Testis (tissue), 3 donors: ENCODE data around the gene THSD7A. TPM values are rescaled to one million over a fixed set of nuclear protein-coding genes. Genes with fewer than 3 reads are reported as not detected.

Source experiments
- DNase-seq: peaks from one replicate; pipeline ENCODE4 v3.0.0-alpha.2; 2019
- H3K27ac ChIP-seq, 2 donors: fragments of 200-600 bp; sonication (generic); one replicate each; pipeline ENCODE4 v1.5.1; 2019
- H3K27me3 ChIP-seq: fragments of 200-600 bp; sonication (generic); one replicate; pipeline ENCODE4 v1.5.1; 2019
- H3K36me3 ChIP-seq: fragments of 200-600 bp; sonication (generic); one replicate; pipeline ENCODE4 v1.5.1; 2017; ENCODE audit warnings: low read depth; ENCODE audit errors: missing control alignments
- H3K4me1 ChIP-seq: fragments of 200-600 bp; sonication (generic); one replicate; pipeline ENCODE4 v1.5.1; 2019
- H3K4me3 ChIP-seq, 2 donors: fragments of 200-600 bp; sonication (generic); one replicate each; pipeline ENCODE4 v1.5.1; 2017 to 2019
- H3K9me3 ChIP-seq: fragments of 200-600 bp; sonication (generic); one replicate; pipeline ENCODE4 v1.5.1; 2017
- POLR2A ChIP-seq: fragments of 450-650 bp; IDR thresholded peaks from one replicate; pipeline ENCODE4 v1.6.1; 2017; ENCODE audit warnings: antibody characterized with exemption, mild to moderate bottlenecking, moderate library complexity
- WGBS, 2 donors: methylation state at CpG; one replicate each; pipeline ENCODE4 v1.1.5; 2018; 5-methylcytosine and 5-hydroxymethylcytosine counted together
- intact Hi-C: fragments of 100-400 bp; cut with DNase I; formaldehyde crosslinking; loops from one replicate; pipeline ENCODE4 v1.15.1; 2023; ENCODE audit warnings: low total_unique reads
- polyA plus RNA-seq: library from polyadenylated mRNA; stranded (reverse); fragments of 350-450 nt; fragmentation: Illumina TruSeq; extraction: RNeasy Lipid Tissue Mini Kit (QIAGEN cat#74804); gene quantifications from one replicate; pipeline ENCODE4 v1.2.3, GENCODE V29; 2014; ENCODE audit warnings: low read depth, low replicate concordance; ENCODE audit not compliant: insufficient read depth
- total RNA-seq, 2 donors: library from RNA; depleted of rRNA; stranded (reverse); fragments of >200 nt; gene quantifications; one replicate each; pipeline ENCODE4 v1.2.3, GENCODE V29; 2016
- TF ChIP-seq, protein P1 (sequence below), 3 experiments: fragments of 450-650 bp in 2 of 3; fragments of 200-600 bp in 1 of 3; sonication (generic) in 1 of 3; IDR thresholded peaks; one replicate each; pipeline ENCODE4 v1.5.1; 2016 to 2019; ENCODE audit warnings: antibody characterized with exemption in 3 of 3, mild to moderate bottlenecking in 2 of 3, moderate library complexity in 1 of 3

The THSD7A gene
- total and polyA plus RNA-seq, 3 donors from 2014 or later = 1.6 to 7.0 (median 6.8) TPM

DNA sequence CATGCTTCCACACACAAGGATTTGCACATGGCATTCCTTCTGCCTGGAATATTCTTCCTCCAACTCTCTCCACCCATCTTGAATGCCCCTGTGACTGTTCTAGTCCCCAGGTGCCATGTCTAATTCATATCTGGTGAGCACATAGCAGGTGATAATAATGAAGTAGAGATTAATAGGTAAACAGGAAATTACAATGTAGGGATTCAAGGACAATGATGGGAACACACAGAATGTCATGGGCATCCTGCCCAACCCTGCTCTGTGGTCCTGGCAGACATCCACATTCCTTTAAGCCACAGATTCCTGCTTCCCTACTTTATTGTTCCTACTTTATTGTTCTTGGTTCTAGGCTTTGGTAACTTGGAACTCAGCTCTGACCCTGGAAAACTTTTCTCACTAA is 115.8 kb downstream of the THSD7A start:
- intact Hi-C loops = no loop called here
- Histone ChIP-seq H3K36me3 (no peaks in the 10 kb centered on the region), H3K27ac (no peak overlapping the region), H3K4me3 (no peak overlapping the region), H3K27me3 (no peaks in the 10 kb centered on the region), H3K4me1 (no peaks in the 10 kb centered on the region), H3K9me3 (no peaks in the 10 kb centered on the region)
- DNase-seq = peak; percentile 23
- TF ChIP-seq, protein P1, sequence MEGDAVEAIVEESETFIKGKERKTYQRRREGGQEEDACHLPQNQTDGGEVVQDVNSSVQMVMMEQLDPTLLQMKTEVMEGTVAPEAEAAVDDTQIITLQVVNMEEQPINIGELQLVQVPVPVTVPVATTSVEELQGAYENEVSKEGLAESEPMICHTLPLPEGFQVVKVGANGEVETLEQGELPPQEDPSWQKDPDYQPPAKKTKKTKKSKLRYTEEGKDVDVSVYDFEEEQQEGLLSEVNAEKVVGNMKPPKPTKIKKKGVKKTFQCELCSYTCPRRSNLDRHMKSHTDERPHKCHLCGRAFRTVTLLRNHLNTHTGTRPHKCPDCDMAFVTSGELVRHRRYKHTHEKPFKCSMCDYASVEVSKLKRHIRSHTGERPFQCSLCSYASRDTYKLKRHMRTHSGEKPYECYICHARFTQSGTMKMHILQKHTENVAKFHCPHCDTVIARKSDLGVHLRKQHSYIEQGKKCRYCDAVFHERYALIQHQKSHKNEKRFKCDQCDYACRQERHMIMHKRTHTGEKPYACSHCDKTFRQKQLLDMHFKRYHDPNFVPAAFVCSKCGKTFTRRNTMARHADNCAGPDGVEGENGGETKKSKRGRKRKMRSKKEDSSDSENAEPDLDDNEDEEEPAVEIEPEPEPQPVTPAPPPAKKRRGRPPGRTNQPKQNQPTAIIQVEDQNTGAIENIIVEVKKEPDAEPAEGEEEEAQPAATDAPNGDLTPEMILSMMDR (IDR thresholded peaks at IDR 0.05) = no peak
- no peak for TF ChIP-seq POLR2A

DNA sequence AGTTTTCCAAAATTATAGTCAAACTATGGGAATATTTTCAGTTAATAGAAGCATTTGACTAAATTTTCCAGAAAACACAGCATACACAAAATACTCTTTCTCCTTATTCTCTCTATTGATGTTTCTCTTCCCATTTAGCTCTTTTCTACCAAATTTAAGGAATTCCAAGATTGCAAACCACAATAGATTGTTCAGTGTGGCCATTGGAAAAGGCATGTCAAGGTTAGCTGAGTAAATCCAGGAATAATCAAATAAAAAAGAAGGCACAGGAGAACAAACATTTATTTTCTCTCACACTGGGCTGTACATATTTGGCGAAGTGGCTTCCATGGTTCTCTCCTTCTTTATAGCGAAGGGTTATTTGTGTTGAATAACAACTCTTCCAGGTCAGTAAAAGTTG is 117.3 kb downstream of the THSD7A start:
- Histone ChIP-seq H3K9me3 (no peaks in the 10 kb centered on the region), H3K27ac (no peak overlapping the region), H3K36me3 (no peaks in the 10 kb centered on the region), H3K4me3 (no peak overlapping the region), H3K4me1 (no peaks in the 10 kb centered on the region), H3K27me3 (no peaks in the 10 kb centered on the region)
- TF ChIP-seq, protein P1 (IDR thresholded peaks at IDR 0.05) = no peak
- TF ChIP-seq POLR2A = no peak
- intact Hi-C loops = no loop called here
- WGBS, 2 donors = 93 to 95% methylated on average over 2 of the region's 2 CpGs
- DNase-seq = no peak

DNA sequence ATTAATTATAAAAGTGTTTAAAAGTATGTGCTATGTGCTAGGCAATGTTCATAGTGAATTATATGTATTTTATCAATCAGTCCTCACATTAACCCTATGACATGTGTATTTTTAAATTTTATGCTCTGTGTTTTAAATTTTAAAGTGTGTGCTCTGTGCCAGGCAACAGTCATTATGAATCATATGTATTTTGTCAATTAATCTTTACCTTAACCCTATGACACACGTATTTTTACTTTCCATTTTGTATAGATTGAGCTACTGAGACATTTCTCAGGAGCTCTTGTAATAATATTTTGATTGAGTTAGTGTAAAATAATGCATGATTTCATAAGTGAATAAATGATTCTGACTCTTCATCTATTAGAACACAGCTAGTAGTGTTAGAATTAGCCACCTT is 117.8 kb downstream of the THSD7A start:
- no peak overlapping the region for H3K4me3 ChIP-seq
- no peaks in the 10 kb centered on the region for H3K36me3 ChIP-seq
- no peak for DNase-seq
- no peaks in the 10 kb centered on the region for H3K9me3 ChIP-seq
- intact Hi-C loops = no loop called here
- no peak overlapping the region for H3K27ac ChIP-seq
- WGBS, 2 donors = 85 to 87% methylated on average over 1 of the region's 1 CpG
- TF ChIP-seq, protein P1 (IDR thresholded peaks at IDR 0.05) = no peak
- TF ChIP-seq POLR2A = no peak
- no peaks in the 10 kb centered on the region for H3K4me1 ChIP-seq
- no peaks in the 10 kb centered on the region for H3K27me3 ChIP-seq

DNA sequence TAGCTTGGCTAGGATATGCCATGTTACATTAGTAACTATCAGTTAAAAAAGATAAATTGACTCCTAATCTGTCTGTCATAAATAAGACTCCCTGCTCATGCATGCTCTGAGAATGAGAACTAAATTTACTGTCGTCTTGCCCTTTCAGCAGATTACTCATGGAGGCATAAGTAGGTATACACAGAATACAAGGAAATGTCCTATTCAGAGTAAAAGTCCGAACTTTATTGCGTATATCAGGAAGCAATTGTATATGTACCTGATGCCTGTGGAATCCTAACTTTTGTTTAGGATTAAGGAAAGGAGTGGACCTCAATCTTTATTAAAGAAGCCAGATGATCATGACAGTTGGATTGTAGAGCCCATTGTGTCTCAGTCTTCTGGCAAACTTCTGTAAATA is 118.6 kb downstream of the THSD7A start:
- H3K9me3 ChIP-seq = no peaks in the 10 kb centered on the region
- no peaks in the 10 kb centered on the region for H3K36me3 ChIP-seq
- TF ChIP-seq, protein P1 (IDR thresholded peaks at IDR 0.05) = no peak
- TF ChIP-seq POLR2A = no peak
- no peak overlapping the region for H3K4me3 ChIP-seq
- 54 to 55% methylated on average over 3 of the region's 3 CpGs for WGBS, 2 donors
- no peaks in the 10 kb centered on the region for H3K27me3 ChIP-seq
- no peak overlapping the region for H3K27ac ChIP-seq
- DNase-seq = no peak
- intact Hi-C loops = no loop called here
- no peaks in the 10 kb centered on the region for H3K4me1 ChIP-seq

DNA sequence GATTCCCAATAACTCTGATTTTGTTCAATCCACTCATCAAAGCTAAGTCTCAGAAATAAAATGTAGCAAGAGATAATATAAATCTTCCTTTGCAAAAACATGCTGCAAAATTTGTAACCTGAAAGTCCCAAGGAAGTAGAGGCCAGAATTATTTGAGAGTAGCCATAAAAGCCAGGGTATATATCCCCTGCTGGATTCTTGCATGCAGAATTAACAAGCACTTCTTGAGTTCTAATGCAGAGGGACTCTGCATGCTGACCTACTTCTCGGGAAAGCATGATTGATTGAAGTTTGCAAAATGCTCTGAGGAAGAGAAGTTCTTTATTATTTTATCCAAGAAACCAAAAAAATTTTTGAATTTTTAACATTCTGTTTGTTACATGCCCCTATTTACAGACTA is 121.6 kb downstream of the THSD7A start:
- H3K9me3 ChIP-seq = no peaks in the 10 kb centered on the region
- TF ChIP-seq, protein P1 (IDR thresholded peaks at IDR 0.05) = no peak
- no peak for TF ChIP-seq POLR2A
- no peaks in the 10 kb centered on the region for H3K4me1 ChIP-seq
- no peak overlapping the region for H3K27ac ChIP-seq
- 65 to 71% methylated on average over 1 of the region's 1 CpG for WGBS, 2 donors
- H3K36me3 ChIP-seq = no peaks in the 10 kb centered on the region
- no peak overlapping the region for H3K4me3 ChIP-seq
- H3K27me3 ChIP-seq = no peaks in the 10 kb centered on the region
- no peak for DNase-seq
- intact Hi-C loops = no loop called here
